Endothelial cell of umbilical vein (primary cell): ENCODE results near the gene STIM1. TPM values are rescaled to one million over a fixed set of nuclear protein-coding genes. Genes with fewer than 3 reads are reported as not detected.

Source experiments
- BruUV-seq: library from RNA; stranded (reverse); fragments of 400-500 nt; replicated peaks from 2 replicates; lab custom pipeline; 2021; lab: Mats Ljungman, UMichigan
- CTCF ChIA-PET: fragments of 300-600, 350-600 bp; sonication (Branson Sonifier 250); formaldehyde crosslinking; loops from one replicate; lab custom pipeline; 2021; ENCODE audit warnings: antibody characterized with exemption, inconsistent platforms; lab: Charles Lee
- POLR2A ChIA-PET: fragments of 300-600, 350-600 bp; sonication (Branson Sonifier 250); formaldehyde crosslinking; loops from one replicate; lab custom pipeline; 2021; ENCODE audit warnings: antibody characterized with exemption, inconsistent platforms; lab: Charles Lee
- DNase-seq: peaks from one replicate; pipeline ENCODE4 v3.0.0-alpha.2; 2011; ENCODE audit warnings: low read depth, low spot score
- FAIRE-seq: peaks from 2 replicates; lab custom pipeline; 2011; peaks lifted over from hg19 to GRCh38; lab: Jason Lieb, UNC
- H2AFZ ChIP-seq: 2 replicates; pipeline ENCODE4 v1.6.0; 2012; ENCODE audit warnings: low read depth, low read length, control low read depth, inconsistent platforms
- H3K27ac ChIP-seq: 2 replicates; pipeline ENCODE4 v1.5.1; 2011; ENCODE audit warnings: low read depth, mild to moderate bottlenecking, control low read depth, low read length, moderate library complexity; ENCODE audit not compliant: insufficient read depth
- H3K27me3 ChIP-seq, 2 experiments: 2 replicates each; pipeline versions ENCODE4 v1.6.0 to v1.6.1; 2011; ENCODE audit warnings: low read length in 2 of 2, mixed read lengths in 1 of 2; ENCODE audit not compliant: control insufficient read depth in 2 of 2, insufficient read depth in 2 of 2
- H3K36me3 ChIP-seq, 2 experiments: 2 replicates in 1 of 2; 3 replicates in 1 of 2; pipeline ENCODE4 v1.5.1; 2011; ENCODE audit warnings: low read length in 2 of 2, mild to moderate bottlenecking in 1 of 2, moderate library complexity in 1 of 2; ENCODE audit not compliant: control insufficient read depth in 2 of 2, insufficient read depth in 2 of 2; ENCODE audit errors: extremely low read depth in 1 of 2
- H3K4me1 ChIP-seq: 3 replicates; pipeline ENCODE4 v1.5.1; 2011; ENCODE audit warnings: mild to moderate bottlenecking, low read length; ENCODE audit not compliant: control insufficient read depth, insufficient read depth; ENCODE audit errors: extremely low read depth
- H3K4me2 ChIP-seq: 2 replicates; pipeline ENCODE4 v1.6.1; 2011; ENCODE audit warnings: low read length, control low read depth, mixed read lengths; ENCODE audit not compliant: insufficient read depth
- H3K4me3 ChIP-seq, 3 experiments: fragments of 200-600 bp in 1 of 3; sonication (generic), shearing (Covaris generic) in 1 of 3; replicated peaks in 1 of 3; 2 replicates each; pipeline ENCODE4 v1.5.1; 2011 to 2016; ENCODE audit warnings: control low read depth in 3 of 3, low read length in 3 of 3, mild to moderate bottlenecking in 2 of 3, inconsistent platforms in 1 of 3, low read depth in 1 of 3, moderate library complexity in 1 of 3; ENCODE audit not compliant: insufficient read depth in 1 of 3
- H3K79me2 ChIP-seq: 2 replicates; pipeline ENCODE4 v1.6.0; 2012; ENCODE audit warnings: low read length, inconsistent platforms; ENCODE audit not compliant: control insufficient read depth, insufficient read depth
- H3K9ac ChIP-seq: replicated peaks from 2 replicates; pipeline ENCODE3; 2011; ENCODE audit warnings: low read length, control low read depth; ENCODE audit not compliant: insufficient read depth; ENCODE audit errors: extremely low read depth
- H3K9me1 ChIP-seq: replicated peaks from 3 replicates; pipeline ENCODE4 v1.6.0; 2011; ENCODE audit warnings: mild to moderate bottlenecking, low read length; ENCODE audit not compliant: control insufficient read depth, insufficient read depth; ENCODE audit errors: extremely low read depth
- H3K9me3 ChIP-seq: replicated peaks from 2 replicates; pipeline ENCODE4 v1.5.1; 2012; ENCODE audit warnings: low read length, inconsistent platforms; ENCODE audit not compliant: control insufficient read depth, insufficient read depth
- H4K20me1 ChIP-seq: replicated peaks from 2 replicates; pipeline ENCODE3; 2011; ENCODE audit warnings: mild to moderate bottlenecking, low read length; ENCODE audit not compliant: control insufficient read depth, insufficient read depth; ENCODE audit errors: extremely low read depth
- CTCF ChIP-seq, 2 donors: IDR thresholded peaks; 1 replicate in 1 of 2; 2 replicates in 1 of 2; pipeline ENCODE4 v1.5.1; 2011; ENCODE audit warnings: low read length in 2 of 2, mild to moderate bottlenecking in 2 of 2, moderate library complexity in 2 of 2, control low read depth in 1 of 2, inconsistent platforms in 1 of 2, low read depth in 1 of 2; ENCODE audit not compliant: insufficient read depth in 1 of 2; ENCODE audit errors: extremely low read depth in 1 of 2
- EZH2 ChIP-seq: IDR thresholded peaks from 2 replicates; pipeline ENCODE4 v1.6.1; 2012; ENCODE audit warnings: borderline replicate concordance, low read depth, mild to moderate bottlenecking, moderate library complexity, low read length, inconsistent platforms; ENCODE audit not compliant: severe bottlenecking
- FOS ChIP-seq: IDR thresholded peaks from 2 replicates; pipeline ENCODE4 v1.6.1; 2011; ENCODE audit warnings: mild to moderate bottlenecking, low read length, moderate library complexity, borderline replicate concordance; ENCODE audit not compliant: insufficient read depth
- GATA2 ChIP-seq: IDR thresholded peaks from 2 replicates; pipeline ENCODE4 v1.7.0; 2011; ENCODE audit warnings: low read depth, mild to moderate bottlenecking, moderate library complexity, mixed read lengths, low read length; ENCODE audit not compliant: insufficient read length, insufficient read depth
- JUN ChIP-seq: IDR thresholded peaks from 2 replicates; pipeline ENCODE4 v1.6.1; 2011; ENCODE audit warnings: borderline replicate concordance, low read depth; ENCODE audit not compliant: insufficient read length, insufficient read depth
- MYC ChIP-seq: IDR thresholded peaks from one replicate; pipeline ENCODE4 v1.6.1; 2011; ENCODE audit warnings: mild to moderate bottlenecking, low read depth, low read length
- POLR2A ChIP-seq: IDR thresholded peaks from 2 replicates; pipeline ENCODE4 v1.6.1; 2012; ENCODE audit warnings: low read depth, mild to moderate bottlenecking, control low read depth, low read length
- POLR2AphosphoS5 ChIP-seq: IDR thresholded peaks from 2 replicates; pipeline ENCODE4 v1.6.1; 2012; ENCODE audit warnings: low read depth, mild to moderate bottlenecking, control low read depth, low read length, moderate library complexity; ENCODE audit not compliant: insufficient read depth
- dilution Hi-C: fragments of 300-500 bp; cut with MboI; formaldehyde crosslinking; loops from one replicate; pipeline ENCODE4 v1.15.0; 2019; ENCODE audit warnings: low sequenced_read_pairs; ENCODE audit not compliant: extremely low pct_ligation_motif_present
- intact Hi-C: fragments of 100-400 bp; cut with micrococcal nuclease; formaldehyde crosslinking; loops from one replicate; pipeline ENCODE4 v1.10.0; 2022
- polyA plus RNA-seq, 4 experiments: library from polyadenylated mRNA; depleted of rRNA in 3 of 4; stranded (reverse) in 3 of 4; unstranded in 1 of 4; fragments of >200 nt; gene quantifications; 2 replicates each; pipeline versions ENCODE4 v1.2.1 to v1.2.3, GENCODE V29; 2011 to 2012; ENCODE audit warnings: missing spikeins in 1 of 4
- total RNA-seq: library from RNA; stranded (reverse); gene quantifications from 2 replicates; pipeline ENCODE4 v1.2.3, GENCODE V29; 2021
- TF ChIP-seq, protein P1 (sequence below): IDR thresholded peaks from 2 replicates; pipeline ENCODE4 v1.6.1; 2011; ENCODE audit not compliant: insufficient read depth, insufficient read length

The STIM1 gene
- total and polyA plus RNA-seq, 2 donors (not counting 3 experiments of a cell fraction or from before 2014, with no cell fraction given) = 32.7 to 33.4 TPM

DNA sequence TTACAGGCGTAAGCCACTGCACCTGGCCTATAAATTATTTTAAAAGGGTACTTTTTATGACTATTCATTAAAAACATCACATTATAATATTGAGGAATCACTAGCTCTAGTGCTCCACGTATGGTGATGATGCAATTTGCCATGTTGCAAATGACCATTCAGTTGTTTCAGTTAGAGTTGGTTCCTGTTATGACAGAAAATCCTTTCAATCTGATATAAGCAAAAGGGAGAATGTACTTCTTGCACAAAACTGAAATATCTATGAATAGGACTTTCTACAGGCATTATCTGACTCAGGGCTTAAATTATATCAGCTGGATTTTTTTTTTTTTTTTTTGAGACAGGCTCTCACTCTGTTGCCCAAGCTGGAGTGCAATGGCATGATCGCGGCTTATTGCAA lies 193.5 kb downstream of the STIM1 start:
- FAIRE-seq (no peak), DNase-seq (no peak)
- Histone ChIP-seq H2AFZ (no peak overlapping the region), H3K27ac (no peak overlapping the region), H3K4me3 (no peak overlapping the region), H3K36me3 (no peaks in the 10 kb centered on the region), H3K9me3 (no peaks in the 10 kb centered on the region), H4K20me1 (no peaks in the 10 kb centered on the region), H3K9ac (no peak overlapping the region), H3K4me1 (peaks cover 3% of the 10 kb centered on the region), H3K27me3 (no peaks in the 10 kb centered on the region), H3K79me2 (no peaks in the 10 kb centered on the region), H3K9me1 (no peaks in the 10 kb centered on the region), H3K4me2 (no peak overlapping the region)
- TF ChIP-seq JUN = no peak
- TF ChIP-seq CTCF (IDR thresholded peaks at IDR 0.05; ENCODE audit: extremely low read depth in 1 of 2, insufficient read depth in 1 of 2, low read depth in 1 of 2, low read length in 2 of 2) = no peak
- TF ChIP-seq POLR2AphosphoS5 = no peak
- no peak for TF ChIP-seq EZH2
- no peak for TF ChIP-seq FOS
- no peak for TF ChIP-seq MYC
- TF ChIP-seq GATA2 = no peak
- TF ChIP-seq, protein P1, sequence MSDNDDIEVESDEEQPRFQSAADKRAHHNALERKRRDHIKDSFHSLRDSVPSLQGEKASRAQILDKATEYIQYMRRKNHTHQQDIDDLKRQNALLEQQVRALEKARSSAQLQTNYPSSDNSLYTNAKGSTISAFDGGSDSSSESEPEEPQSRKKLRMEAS = no peak
- TF ChIP-seq POLR2A = no peak
- intact Hi-C loops (no loop called here), dilution Hi-C loops (no loop called here)
- POLR2A ChIA-PET = no interaction called here
- BruUV-seq = no TSS peak
- CTCF ChIA-PET = interaction anchor here (0.7 to 1.7 kb wide), 5 partner anchors 15 to 194 kb away, joined by 3 to 10 read pairs (median 3); partner anchors contain the start of gene STIM1
